Stimulated activated CD8-positive, alpha-beta memory T cell treated with anti-CD3 and anti-CD28 coated beads, Interleukin-2, amount 100 ng/mL, for 1 hour (primary cell): Measurements from ENCODE around the gene SMAD6.
"Not testable (repeated sequence)": the region's sequence is repeated elsewhere in the genome, so short reads cannot be mapped to it uniquely, and the experiment has no call there.

ENCODE experiments used
- DNase-seq, 2 donors: peaks; one replicate each; pipeline ENCODE4 v3.0.0-alpha.2; 2020; ENCODE audit warnings: low read depth in 2 of 2

The SMAD6 gene

GRCh38 chr15:66675446-66675845 is 26.6 kb upstream of the SMAD6 start:
- DNase-seq: no peak

- no peak for DNase-seq
Measured at GRCh38 chr15:66677336-66677735, 24.7 kb upstream of the SMAD6 start.

- DNase-seq: no peak
Measured at GRCh38 chr15:66679061-66679656, 22.9 kb upstream of the SMAD6 start.

- DNase-seq: no peak
Measured at GRCh38 chr15:66679657-66680108, 22.4 kb upstream of the SMAD6 start.

- no peak for DNase-seq
Measured at GRCh38 chr15:66680502-66680901, 21.5 kb upstream of the SMAD6 start.

- DNase-seq: no peak
Measured at GRCh38 chr15:66681395-66681794, 20.6 kb upstream of the SMAD6 start.

GRCh38 chr15:66682246-66682645 is 19.8 kb upstream of the SMAD6 start:
- DNase-seq: no peak

GRCh38 chr15:66682865-66683264 is 19.2 kb upstream of the SMAD6 start:
- no peak for DNase-seq

- no peak for DNase-seq
Measured at GRCh38 chr15:66684136-66684681, 17.8 kb upstream of the SMAD6 start.

- DNase-seq: no peak
Measured at GRCh38 chr15:66685638-66686150, 16.3 kb upstream of the SMAD6 start.

GRCh38 chr15:66690912-66691311 is 11.1 kb upstream of the SMAD6 start:
- DNase-seq: not testable (repeated sequence)

- DNase-seq: no peak
Measured at GRCh38 chr15:66691727-66692126, 10.3 kb upstream of the SMAD6 start.

- DNase-seq: no peak
Measured at GRCh38 chr15:66692391-66692790, 9.6 kb upstream of the SMAD6 start.

- no peak for DNase-seq
Measured at GRCh38 chr15:66692808-66693596, 9.0 kb upstream of the SMAD6 start.

GRCh38 chr15:66696770-66697169 is 5.3 kb upstream of the SMAD6 start:
- DNase-seq: no peak

- DNase-seq: no peak
Measured at GRCh38 chr15:66698318-66698961, 3.6 kb upstream of the SMAD6 start.

GRCh38 chr15:66698971-66699370 is 3.1 kb upstream of the SMAD6 start:
- no peak for DNase-seq

- DNase-seq: no peak
Measured at GRCh38 chr15:66700412-66700801, 1.6 kb upstream of the SMAD6 start.

GRCh38 chr15:66700802-66701421 is 1.1 kb upstream of the SMAD6 start:
- DNase-seq: peak; percentile 59 to 71

- DNase-seq: no peak
Measured at GRCh38 chr15:66701422-66702034, 508 bp upstream of the SMAD6 start.

GRCh38 chr15:66702787-66703539 is 927 bp downstream of the SMAD6 start:
- no peak for DNase-seq
